Stimulated activated naive B cell treated with anti-CD40 and anti-IgM and Interleukin-4, amounts not matched to agents 10 μg/mL and 1 μg/mL and 100 μg/mL, for 72 hours (primary cell): ENCODE results near the gene SLC27A1.

Experiments used
- ATAC-seq, 2 donors: fragments of 150-1000 bp; cut with Tn5 transposase; replicated peaks; 2 replicates each; pipeline ENCODE4 v1.10.0; 2021; ENCODE audit warnings: moderate library complexity in 1 of 2
- DNase-seq: peaks from one replicate; pipeline ENCODE4 v3.0.0; 2021
- H3K27ac Mint-ChIP-seq: one replicate; pipeline ENCODE4 v1.8.0; 2022; ENCODE audit warnings: mild to moderate bottlenecking, mixed read lengths
- H3K27me3 Mint-ChIP-seq, 2 donors: one replicate each; pipeline ENCODE4 v1.8.0; 2022; ENCODE audit warnings: mixed read lengths in 2 of 2
- H3K36me3 Mint-ChIP-seq, 2 donors: one replicate each; pipeline ENCODE4 v1.8.0; 2022; ENCODE audit warnings: mixed read lengths in 2 of 2, mild to moderate bottlenecking in 1 of 2
- H3K4me1 Mint-ChIP-seq, 2 donors: one replicate each; pipeline ENCODE4 v1.8.0; 2022; ENCODE audit warnings: mixed read lengths in 2 of 2, mild to moderate bottlenecking in 1 of 2
- H3K4me3 Mint-ChIP-seq, 2 donors: one replicate each; pipeline ENCODE4 v1.8.0; 2022; ENCODE audit warnings: mild to moderate bottlenecking in 2 of 2, mixed read lengths in 2 of 2, moderate library complexity in 1 of 2
- H3K9me3 Mint-ChIP-seq, 2 donors: one replicate each; pipeline ENCODE4 v1.8.0; 2022; ENCODE audit warnings: mixed read lengths in 2 of 2, mild to moderate bottlenecking in 1 of 2

The SLC27A1 gene

GRCh38 chr19:17448131-17448967 is 22.0 kb upstream of the SLC27A1 start, which contains the start of gene TMEM221:
Gene TMEM221 (minus strand): TSS chr19:17448668. CDS start chr19:17448462, 206 bp downstream.
- peaks cover 2% of the 10 kb centered on the region in 2 donors for H3K9me3 Mint-ChIP-seq
- ATAC-seq (peak; percentile 80 to 82), DNase-seq (peak; percentile 51)
- H3K27ac Mint-ChIP-seq: no peak within 1 kb of the TSS
- peak within 1 kb of the TSS; percentile 63 to 72 for H3K4me3 Mint-ChIP-seq
- peaks cover 21 to 37% of the 10 kb centered on the region in 2 donors for H3K27me3 Mint-ChIP-seq
- H3K36me3 Mint-ChIP-seq: peaks cover 1 to 2% of the 10 kb centered on the region in 2 donors
- H3K4me1 Mint-ChIP-seq: peaks cover 5 to 14% of the 10 kb centered on the region in 2 donors

- H3K4me1 Mint-ChIP-seq: peaks cover 11 to 18% of the 10 kb centered on the region in 2 donors
Measured at GRCh38 chr19:17450264-17451075, 19.9 kb upstream of the SLC27A1 start.

GRCh38 chr19:17451820-17452219 is 18.5 kb upstream of the SLC27A1 start:
- H3K4me3 Mint-ChIP-seq: no peak overlapping the region
- H3K36me3 Mint-ChIP-seq: peaks cover 3% of the 10 kb centered on the region in 2 donors
- H3K4me1 Mint-ChIP-seq: peaks cover 11 to 18% of the 10 kb centered on the region in 2 donors
- H3K9me3 Mint-ChIP-seq: peaks cover 3% of the 10 kb centered on the region in 2 donors
- H3K27me3 Mint-ChIP-seq: peaks cover 44 to 69% of the 10 kb centered on the region in 2 donors
- DNase-seq (no peak), ATAC-seq (no peak)
- no peak overlapping the region for H3K27ac Mint-ChIP-seq

More at GRCh38 chr19:17450264-17451075, 19.9 kb upstream of the SLC27A1 start:
- Mint-ChIP-seq H3K4me3 (peak overlapping the region; percentile 7 to 16), H3K9me3 (peaks cover 3% of the 10 kb centered on the region in 2 donors), H3K27ac (peak overlapping the region; percentile 79), H3K27me3 (peaks cover 37 to 56% of the 10 kb centered on the region in 2 donors), H3K36me3 (peaks cover 3% of the 10 kb centered on the region in 2 donors)
- peak; percentile 62 to 68 for ATAC-seq
- peak; percentile 20 for DNase-seq

GRCh38 chr19:17454576-17455071 is 15.7 kb upstream of the SLC27A1 start:
- no peak overlapping the region for H3K4me3 Mint-ChIP-seq
- ATAC-seq (no peak), DNase-seq (no peak)
- peaks cover 3% of the 10 kb centered on the region in 2 donors for H3K9me3 Mint-ChIP-seq
- H3K4me1 Mint-ChIP-seq: peaks cover 11 to 18% of the 10 kb centered on the region in 2 donors
- peaks cover 3% of the 10 kb centered on the region in 2 donors for H3K36me3 Mint-ChIP-seq
- peaks cover 43 to 72% of the 10 kb centered on the region in 2 donors for H3K27me3 Mint-ChIP-seq
- no peak overlapping the region for H3K27ac Mint-ChIP-seq

GRCh38 chr19:17455308-17456123 is 14.8 kb upstream of the SLC27A1 start:
- DNase-seq (no peak), ATAC-seq (no peak)
- H3K36me3 Mint-ChIP-seq: peaks cover 2 to 3% of the 10 kb centered on the region in 2 donors
- H3K9me3 Mint-ChIP-seq: peaks cover 3% of the 10 kb centered on the region in 2 donors
- H3K4me1 Mint-ChIP-seq: peaks cover 8 to 10% of the 10 kb centered on the region in 2 donors
- H3K27me3 Mint-ChIP-seq: peaks cover 41 to 69% of the 10 kb centered on the region in 2 donors
- H3K27ac Mint-ChIP-seq: no peak overlapping the region
- no peak overlapping the region for H3K4me3 Mint-ChIP-seq

DNA sequence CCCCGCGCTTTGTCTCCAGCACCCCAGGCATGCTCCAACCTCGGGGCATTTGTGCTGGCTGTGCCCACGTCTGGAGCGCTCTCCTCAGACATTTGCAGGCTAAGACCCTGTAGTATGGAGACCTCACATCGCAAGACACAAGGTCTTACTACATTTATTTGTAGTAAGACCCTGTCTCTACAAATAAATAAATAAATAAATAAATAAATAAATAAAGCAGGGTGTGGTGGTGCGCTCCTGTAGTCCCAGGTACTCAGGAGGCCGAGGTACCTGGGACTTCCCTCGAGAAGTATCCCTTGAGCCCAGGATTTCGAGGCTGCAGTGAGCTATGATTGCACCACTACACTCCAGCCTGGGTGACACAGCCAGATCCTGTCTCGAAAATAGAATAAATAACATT is 14.2 kb upstream of the SLC27A1 start:
- Mint-ChIP-seq H3K27ac (no peak overlapping the region), H3K9me3 (peaks cover 3% of the 10 kb centered on the region in 2 donors), H3K4me1 (peaks cover 6 to 8% of the 10 kb centered on the region in 2 donors), H3K36me3 (peaks cover 2 to 3% of the 10 kb centered on the region in 2 donors), H3K27me3 (peaks cover 41 to 68% of the 10 kb centered on the region in 2 donors), H3K4me3 (no peak overlapping the region)
- DNase-seq: no peak
- no peak for ATAC-seq

DNA sequence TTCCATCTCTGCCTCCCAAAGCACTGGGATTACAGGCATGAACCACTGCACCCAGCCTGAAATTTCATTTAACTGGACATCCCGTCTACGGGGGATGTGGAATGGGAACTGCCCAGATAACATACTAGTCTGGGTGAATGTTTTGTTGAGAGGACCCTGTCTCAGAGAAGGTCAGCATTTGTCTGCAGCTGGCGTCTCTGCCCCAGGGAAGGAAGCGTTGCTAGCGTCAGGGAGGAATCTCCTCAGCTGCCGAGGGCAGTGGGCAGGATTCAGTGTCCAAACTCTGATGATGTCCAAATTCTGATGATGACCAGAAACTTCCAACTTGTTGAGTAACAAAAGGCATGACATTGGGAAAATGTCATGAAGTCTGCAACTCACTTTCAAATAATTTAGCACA is 12.7 kb upstream of the SLC27A1 start:
- Mint-ChIP-seq H3K27me3 (peaks cover 37 to 71% of the 10 kb centered on the region in 2 donors), H3K4me1 (peaks cover 6 to 8% of the 10 kb centered on the region in 2 donors), H3K9me3 (peaks cover 3% of the 10 kb centered on the region in 2 donors), H3K27ac (no peak overlapping the region), H3K36me3 (peaks cover 2 to 3% of the 10 kb centered on the region in 2 donors), H3K4me3 (no peak overlapping the region)
- ATAC-seq (no peak), DNase-seq (no peak)

- no peaks in the 10 kb centered on the region for H3K36me3 Mint-ChIP-seq
- H3K27ac Mint-ChIP-seq: no peak overlapping the region
- no peaks in the 10 kb centered on the region for H3K9me3 Mint-ChIP-seq
- H3K27me3 Mint-ChIP-seq: peaks cover 31 to 62% of the 10 kb centered on the region in 2 donors
- ATAC-seq: no peak
- no peak for DNase-seq
- no peak overlapping the region for H3K4me3 Mint-ChIP-seq
- H3K4me1 Mint-ChIP-seq: peaks cover 0 to 5% of the 10 kb centered on the region in 2 donors
Measured at GRCh38 chr19:17458970-17459369, 11.4 kb upstream of the SLC27A1 start.

DNA sequence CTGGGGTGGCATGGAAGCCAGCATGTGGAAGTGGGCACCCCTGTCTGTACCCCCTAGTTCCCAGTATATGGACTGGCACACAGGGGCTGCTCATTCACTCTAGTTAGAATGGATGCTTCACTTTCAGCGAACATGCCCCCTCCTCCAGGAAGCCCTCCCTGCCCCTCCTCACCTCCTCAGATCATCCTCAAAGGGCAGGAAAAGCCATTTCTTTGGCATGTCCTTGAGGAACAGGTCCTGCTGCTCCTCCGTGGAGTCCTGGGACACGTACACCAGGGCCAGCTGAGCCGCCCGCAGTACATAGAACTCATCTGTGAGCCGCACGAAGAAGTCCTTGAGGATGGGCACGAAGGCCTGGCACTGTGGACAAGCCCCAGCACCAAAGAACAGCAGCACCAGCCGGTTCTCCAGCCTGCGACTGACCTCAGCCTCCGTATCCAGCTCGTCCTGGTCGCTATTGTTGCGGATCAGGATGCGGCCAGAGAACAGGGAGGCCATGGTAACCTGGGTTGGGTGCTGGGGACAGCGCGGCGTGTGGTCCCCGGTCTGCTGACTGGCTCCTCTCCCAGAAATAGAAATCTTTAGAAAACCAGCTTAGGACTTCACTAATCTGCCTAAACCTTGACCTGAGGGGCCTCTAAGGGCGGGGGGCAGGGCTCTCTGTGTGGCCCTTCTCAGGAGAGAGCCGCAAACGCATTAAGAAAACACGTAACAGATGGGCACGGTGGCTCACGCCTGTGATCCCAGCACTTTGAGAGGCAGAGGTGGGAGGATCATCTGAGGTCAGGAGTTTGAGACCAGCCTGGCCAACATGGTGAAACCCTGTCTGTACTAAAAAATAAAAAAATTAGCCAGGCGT is 9.7 kb upstream of the SLC27A1 start, which contains the start of gene NXNL1:
Gene NXNL1 (minus strand): TSS at position 555 of the 859 bp plus-strand sequence. CDS start 57 bp downstream, at position 498.
- no peak for DNase-seq
- Mint-ChIP-seq H3K9me3 (no peaks in the 10 kb centered on the region), H3K27me3 (peaks cover 19 to 50% of the 10 kb centered on the region in 2 donors), H3K27ac (no peak within 1 kb of the TSS), H3K36me3 (no peaks in the 10 kb centered on the region), H3K4me1 (peaks cover 0 to 3% of the 10 kb centered on the region in 2 donors), H3K4me3 (no peak within 1 kb of the TSS)
- no peak for ATAC-seq

DNA sequence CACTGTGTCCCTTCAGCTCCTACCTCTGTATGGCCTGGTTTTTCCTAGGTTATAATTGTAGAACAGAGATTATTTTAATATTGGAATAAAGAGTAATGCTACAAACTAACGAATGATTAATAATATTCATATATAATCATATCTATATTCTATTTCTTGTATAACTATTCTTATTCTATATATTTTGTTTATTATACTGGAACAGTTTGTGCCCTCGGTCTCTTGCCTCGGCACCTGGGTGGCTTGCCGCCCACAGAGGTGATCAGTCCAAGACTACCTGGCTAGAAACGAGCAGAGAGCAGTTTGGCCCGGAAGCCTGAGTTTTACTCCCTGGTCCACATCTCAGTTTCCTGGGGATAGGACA is 3.9 kb upstream of the SLC27A1 start:
- no peak overlapping the region for H3K27ac Mint-ChIP-seq
- H3K9me3 Mint-ChIP-seq: no peaks in the 10 kb centered on the region
- H3K4me1 Mint-ChIP-seq: peaks cover 31 to 43% of the 10 kb centered on the region in 2 donors
- H3K36me3 Mint-ChIP-seq: no peaks in the 10 kb centered on the region
- H3K4me3 Mint-ChIP-seq: no peak overlapping the region
- ATAC-seq (no peak), DNase-seq (no peak)
- peaks cover 4 to 10% of the 10 kb centered on the region in 2 donors for H3K27me3 Mint-ChIP-seq

- Mint-ChIP-seq H3K36me3 (no peaks in the 10 kb centered on the region), H3K27me3 (peaks cover 4 to 7% of the 10 kb centered on the region in 2 donors), H3K27ac (no peak overlapping the region), H3K4me1 (peaks cover 31 to 49% of the 10 kb centered on the region in 2 donors), H3K9me3 (no peaks in the 10 kb centered on the region), H3K4me3 (no peak overlapping the region)
- DNase-seq (no peak), ATAC-seq (no peak)
Measured at GRCh38 chr19:17467471-17468301, 2.6 kb upstream of the SLC27A1 start.
